H1 (cell line): ENCODE data around the gene FAM184B. TPM values are rescaled to one million over a fixed set of nuclear protein-coding genes. Genes with fewer than 3 reads are reported as not detected.

Source experiments
- CTCF ChIA-PET: fragments of 300-600 bp; sonication (Branson Sonifier 250); formaldehyde crosslinking; loops from one replicate; lab custom pipeline; 2021; ENCODE audit not compliant: partially characterized antibody; lab: Charles Lee
- POLR2A ChIA-PET: fragments of 300-600 bp; sonication (Branson Sonifier 250); formaldehyde crosslinking; loops from one replicate; lab custom pipeline; 2021; ENCODE audit warnings: inconsistent platforms; ENCODE audit not compliant: partially characterized antibody; lab: Charles Lee
- DNase-seq, 2 experiments: peaks; one replicate each; pipeline versions ENCODE4 v3.0.0 to v3.0.0-alpha.2; 2010 to 2022; ENCODE audit warnings: low spot score in 2 of 2, low read depth in 1 of 2, mixed read lengths in 1 of 2
- FAIRE-seq: peaks from 2 replicates; lab custom pipeline; 2011; peaks lifted over from hg19 to GRCh38; lab: Jason Lieb, UNC
- H2AFZ ChIP-seq: 2 replicates; pipeline ENCODE4 v1.8.1; 2012; ENCODE audit warnings: low read length, inconsistent platforms
- H2AK5ac ChIP-seq: 2 replicates; pipeline ENCODE4 v1.6.1; 2013; ENCODE audit warnings: low read depth, low read length
- H2BK120ac ChIP-seq: replicated peaks from 2 replicates; pipeline ENCODE3; 2013; ENCODE audit warnings: low read depth, low read length, inconsistent platforms
- H2BK12ac ChIP-seq: 2 replicates; pipeline ENCODE4 v1.6.1; 2013; ENCODE audit warnings: low read depth, low read length
- H2BK15ac ChIP-seq: 2 replicates; pipeline ENCODE4 v1.6.1; 2013; ENCODE audit warnings: low read length
- H2BK20ac ChIP-seq: 2 replicates; pipeline ENCODE4 v1.6.1; 2013; ENCODE audit warnings: low read length
- H2BK5ac ChIP-seq: 2 replicates; pipeline ENCODE4 v1.6.1; 2013; ENCODE audit warnings: low read depth, low read length
- H3K14ac ChIP-seq: 2 replicates; pipeline ENCODE4 v1.6.1; 2013; ENCODE audit warnings: inconsistent platforms; ENCODE audit not compliant: insufficient read length
- H3K18ac ChIP-seq: 2 replicates; pipeline ENCODE4 v1.6.1; 2013; ENCODE audit warnings: low read length; ENCODE audit errors: extremely low read depth
- H3K23ac ChIP-seq: 2 replicates; pipeline ENCODE4 v1.6.1; 2013; ENCODE audit warnings: inconsistent platforms; ENCODE audit not compliant: insufficient read length
- H3K23me2 ChIP-seq: 2 replicates; pipeline ENCODE4 v1.6.1; 2013; ENCODE audit warnings: low read depth, low read length
- H3K27ac ChIP-seq: 2 replicates; pipeline ENCODE4 v1.6.1; 2011; ENCODE audit warnings: low read depth, low read length, inconsistent platforms
- H3K27me3 ChIP-seq, 4 experiments: replicated peaks in 1 of 4; 1 replicate in 1 of 4; 2 replicates in 3 of 4; pipeline versions ENCODE4 v1.6.1 to v1.8.1; 2011 to 2013; ENCODE audit warnings: low read length in 3 of 4, mild to moderate bottlenecking in 3 of 4, inconsistent platforms in 2 of 4, mixed read lengths in 2 of 4, moderate library complexity in 1 of 4; ENCODE audit not compliant: control insufficient read depth in 3 of 4, insufficient read depth in 3 of 4; ENCODE audit errors: extremely low read depth in 1 of 4
- H3K36me3 ChIP-seq, 4 experiments: 2 replicates each; pipeline versions ENCODE4 v1.6.1 to v1.8.1; 2011 to 2013; ENCODE audit warnings: mild to moderate bottlenecking in 4 of 4, low read length in 3 of 4, moderate library complexity in 2 of 4, control low read depth in 1 of 4, inconsistent platforms in 1 of 4; ENCODE audit not compliant: insufficient read depth in 4 of 4, control insufficient read depth in 2 of 4
- H3K4ac ChIP-seq: replicated peaks from 2 replicates; pipeline ENCODE3; 2013; ENCODE audit warnings: low read length, low read depth, mixed read lengths, inconsistent platforms; ENCODE audit not compliant: insufficient read length
- H3K4me1 ChIP-seq, 4 experiments: replicated peaks in 1 of 4; 1 replicate in 1 of 4; 2 replicates in 3 of 4; pipeline versions ENCODE4 v1.6.1 to v1.8.1; 2011 to 2013; ENCODE audit warnings: low read length in 3 of 4, inconsistent platforms in 2 of 4, mixed read lengths in 1 of 4; ENCODE audit not compliant: insufficient read depth in 4 of 4, control insufficient read depth in 3 of 4
- H3K4me2 ChIP-seq, 2 experiments: 2 replicates each; pipeline versions ENCODE4 v1.6.1 to v1.8.1; 2011 to 2013; ENCODE audit warnings: low read depth in 2 of 2, low read length in 2 of 2, control low read depth in 1 of 2, inconsistent platforms in 1 of 2, mild to moderate bottlenecking in 1 of 2; ENCODE audit not compliant: insufficient read depth in 1 of 2
- H3K4me3 ChIP-seq, 4 experiments: fragments of 200-600, 300-600 bp in 1 of 4; sonication (generic), shearing (Covaris generic), sonication (Bioruptor Twin) in 1 of 4; 2 replicates each; pipeline versions ENCODE4 v1.5.1 to v1.8.1; 2011 to 2016; ENCODE audit warnings: low read length in 4 of 4, low read depth in 3 of 4, control low read depth in 2 of 4, inconsistent platforms in 2 of 4, mild to moderate bottlenecking in 2 of 4, mixed read lengths in 1 of 4, moderate library complexity in 1 of 4; ENCODE audit not compliant: insufficient read depth in 2 of 4; ENCODE audit errors: extremely low read depth in 1 of 4
- H3K56ac ChIP-seq: replicated peaks from 2 replicates; pipeline ENCODE3; 2013; ENCODE audit warnings: low read depth, mild to moderate bottlenecking, mixed read lengths, low read length, inconsistent platforms; ENCODE audit not compliant: insufficient read length
- H3K79me1 ChIP-seq: 2 replicates; pipeline ENCODE4 v1.6.1; 2013; ENCODE audit warnings: low read depth, low read length, control low read depth
- H3K79me2 ChIP-seq, 2 experiments: 2 replicates each; pipeline versions ENCODE4 v1.6.1 to v1.8.1; 2012 to 2013; ENCODE audit warnings: low read length in 2 of 2, mild to moderate bottlenecking in 2 of 2, inconsistent platforms in 1 of 2; ENCODE audit not compliant: insufficient read depth in 2 of 2, control insufficient read depth in 1 of 2
- H3K9ac ChIP-seq, 4 experiments: replicated peaks in 1 of 4; 1 replicate in 1 of 4; 2 replicates in 3 of 4; pipeline versions ENCODE4 v1.6.1 to v1.8.1; 2011 to 2013; ENCODE audit warnings: low read depth in 3 of 4, low read length in 3 of 4, control low read depth in 2 of 4, mild to moderate bottlenecking in 2 of 4, moderate library complexity in 2 of 4, inconsistent platforms in 1 of 4; ENCODE audit errors: extremely low read depth in 1 of 4
- H3K9me3 ChIP-seq, 2 experiments: 2 replicates each; pipeline versions ENCODE4 v1.6.1 to v1.8.1; 2012 to 2013; ENCODE audit warnings: mild to moderate bottlenecking in 2 of 2, moderate library complexity in 2 of 2, control low read depth in 1 of 2, inconsistent platforms in 1 of 2, low read depth in 1 of 2, low read length in 1 of 2, mixed read lengths in 1 of 2; ENCODE audit not compliant: insufficient read depth in 2 of 2
- H4K20me1 ChIP-seq, 2 experiments: replicated peaks in 1 of 2; 2 replicates each; pipeline versions ENCODE3 to v1.8.1; 2011 to 2013; ENCODE audit warnings: inconsistent platforms in 2 of 2, low read length in 2 of 2, mild to moderate bottlenecking in 1 of 2; ENCODE audit not compliant: insufficient read depth in 2 of 2, control insufficient read depth in 1 of 2
- H4K5ac ChIP-seq: 2 replicates; pipeline ENCODE4 v1.6.1; 2013; ENCODE audit warnings: low read length, low read depth, mixed read lengths, inconsistent platforms; ENCODE audit not compliant: insufficient read length
- H4K8ac ChIP-seq: 2 replicates; pipeline ENCODE4 v1.8.0; 2013; ENCODE audit warnings: mild to moderate bottlenecking, moderate library complexity, low read length, inconsistent platforms; ENCODE audit not compliant: insufficient read depth; ENCODE audit errors: extremely low read depth
- H4K91ac ChIP-seq: replicated peaks from 2 replicates; pipeline ENCODE3; 2013; ENCODE audit warnings: low read length, mixed read lengths, inconsistent platforms; ENCODE audit not compliant: insufficient read length
- CBX5 ChIP-seq: fragments of 300-800, 300-1000 bp; sonication (generic); IDR thresholded peaks from 2 replicates; pipeline ENCODE4 v1.7.1; 2016; ENCODE audit warnings: antibody characterized with exemption, low read length, low read depth
- CEBPB ChIP-seq: IDR thresholded peaks from 2 replicates; pipeline ENCODE4 v1.6.1; 2012; ENCODE audit warnings: low read depth, low read length
- FOSL1 ChIP-seq: IDR thresholded peaks from 2 replicates; pipeline ENCODE4 v1.6.1; 2011; ENCODE audit warnings: mild to moderate bottlenecking, low read depth, low read length, moderate library complexity; ENCODE audit not compliant: insufficient read depth
- HDAC2 ChIP-seq, 2 experiments: fragments of 300-600 bp in 1 of 2; sonication (generic) in 1 of 2; IDR thresholded peaks; 2 replicates each; pipeline ENCODE4 v1.6.1; 2011 to 2012; ENCODE audit warnings: low read depth in 2 of 2, low read length in 2 of 2, mild to moderate bottlenecking in 2 of 2, moderate library complexity in 2 of 2, borderline replicate concordance in 1 of 2, inconsistent platforms in 1 of 2
- HDAC6 ChIP-seq: IDR thresholded peaks from one replicate; pipeline ENCODE4 v1.7.1; 2012; ENCODE audit warnings: low read depth, mild to moderate bottlenecking, inconsistent platforms, low read length, moderate library complexity
- NANOG ChIP-seq: IDR thresholded peaks from 2 replicates; pipeline ENCODE4 v1.6.1; 2011; ENCODE audit warnings: low read length, low read depth, mild to moderate bottlenecking, inconsistent platforms; ENCODE audit not compliant: insufficient read depth, poor library complexity, severe bottlenecking
- RXRA ChIP-seq: IDR thresholded peaks from 2 replicates; pipeline ENCODE4 v1.6.1; 2011; ENCODE audit warnings: low read depth, mild to moderate bottlenecking, low read length, moderate library complexity; ENCODE audit not compliant: insufficient read depth
- SAP30 ChIP-seq: fragments of 300-600 bp; sonication (generic); IDR thresholded peaks from 2 replicates; pipeline ENCODE4 v1.7.1; 2012; ENCODE audit warnings: low read length, moderate library complexity, mild to moderate bottlenecking, inconsistent platforms; ENCODE audit not compliant: insufficient read depth, insufficient replicate concordance
- SUZ12 ChIP-seq: fragments of 200-600 bp; sonication (generic); IDR thresholded peaks from 2 replicates; pipeline ENCODE4 v1.6.1; 2012; ENCODE audit warnings: mild to moderate bottlenecking, inconsistent platforms, low read length, moderate library complexity, mixed read lengths
- WGBS, 2 experiments: shearing (Covaris generic) in 1 of 2; methylation state at CpG; one replicate each; pipeline versions ENCODE4 v1.1.6 to v1.1.7; 2013 to 2015; ENCODE audit warnings: low lambda C conversion rate in 2 of 2, mixed read lengths in 2 of 2, inconsistent platforms in 1 of 2, low coverage in 1 of 2, missing lambda C conversion rate in 1 of 2; ENCODE audit not compliant: insufficient replicate concordance in 2 of 2, insufficient coverage in 1 of 2, insufficient read length in 1 of 2; ENCODE audit errors: extremely low coverage in 1 of 2, missing lambda C conversion rate in 1 of 2; 5-methylcytosine and 5-hydroxymethylcytosine counted together
- polyA plus RNA-seq, 7 experiments: library from polyadenylated mRNA; depleted of rRNA in 3 of 7; stranded (reverse) in 5 of 7; unstranded in 2 of 7; fragments of >200 nt in 5 of 7; fragments of 200-250 nt in 2 of 7; gene quantifications; 1 replicate in 5 of 7; 2 replicates in 1 of 7; 4 replicates in 1 of 7; pipeline versions ENCODE4 v1.2.1 to v1.2.3, GENCODE V29; 2011 to 2013; ENCODE audit warnings: missing spikeins in 2 of 7, mixed read lengths in 2 of 7
- total RNA-seq: library from RNA; stranded (reverse); fragmentation: NEBNext Ultra II Directional; extraction: Animal tissue kit (Norgen Biotek cat#: 25700); gene quantifications from 2 replicates; pipeline ENCODE4 v1.2.1, GENCODE V29; 2021
- TF ChIP-seq, protein P1 (sequence below), 3 experiments: IDR thresholded peaks; 1 replicate in 2 of 3; 2 replicates in 1 of 3; pipeline versions ENCODE4 v1.5.1 to v1.6.1; 2011; ENCODE audit warnings: low read length in 3 of 3, mild to moderate bottlenecking in 3 of 3, inconsistent platforms in 2 of 3, low read depth in 1 of 3, moderate library complexity in 1 of 3; ENCODE audit not compliant: insufficient read depth in 1 of 3; ENCODE audit errors: control extremely low read depth in 1 of 3

Gene FAM184B
- total and polyA plus RNA-seq, 2 of the 8 experiments (the other 6 are each of a cell fraction or from before 2014, with no cell fraction given), result 0.05 to 0.39 TPM

DNA sequence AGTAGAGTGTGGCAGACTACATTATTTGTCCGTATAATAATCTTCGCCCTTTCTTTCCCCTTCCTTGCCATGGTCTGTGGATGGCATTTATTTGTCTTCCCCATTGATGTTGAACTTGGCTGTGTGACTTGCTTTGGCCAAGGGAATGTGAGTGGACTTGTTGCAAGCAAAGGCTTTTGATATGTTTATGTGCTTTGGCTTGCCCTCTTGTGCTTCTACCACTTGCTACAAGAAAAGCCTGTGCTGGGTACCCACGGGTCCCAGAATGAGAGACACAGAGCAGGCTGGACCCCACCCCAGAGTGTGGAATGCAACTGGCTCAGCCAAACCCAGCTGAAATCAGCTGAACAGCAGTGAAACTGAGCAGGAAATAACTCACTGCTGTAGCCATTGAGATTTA lies 63.0 kb downstream of the FAM184B start:
- Histone ChIP-seq H2AFZ (no peak overlapping the region), H2BK12ac (no peak overlapping the region), H4K91ac (no peak overlapping the region), H3K14ac (no peak overlapping the region), H3K4me1 (peaks cover 0 to 8% (median 3%) of the 10 kb centered on the region in 4 experiments; a peak in 5 of 7 replicates), H3K4me2 (no peak overlapping the region), H3K23me2 (no peaks in the 10 kb centered on the region), H3K4ac (no peak overlapping the region)
- WGBS, 2 experiments, result 73% methylated on average over 3 of the region's 3 CpGs; no CpG with 5 or more reads in 1 of the 2 experiments
- peak in 1 of 2 experiments; percentile 39 for DNase-seq
- no peak for TF ChIP-seq HDAC6
- TF ChIP-seq, protein P1, sequence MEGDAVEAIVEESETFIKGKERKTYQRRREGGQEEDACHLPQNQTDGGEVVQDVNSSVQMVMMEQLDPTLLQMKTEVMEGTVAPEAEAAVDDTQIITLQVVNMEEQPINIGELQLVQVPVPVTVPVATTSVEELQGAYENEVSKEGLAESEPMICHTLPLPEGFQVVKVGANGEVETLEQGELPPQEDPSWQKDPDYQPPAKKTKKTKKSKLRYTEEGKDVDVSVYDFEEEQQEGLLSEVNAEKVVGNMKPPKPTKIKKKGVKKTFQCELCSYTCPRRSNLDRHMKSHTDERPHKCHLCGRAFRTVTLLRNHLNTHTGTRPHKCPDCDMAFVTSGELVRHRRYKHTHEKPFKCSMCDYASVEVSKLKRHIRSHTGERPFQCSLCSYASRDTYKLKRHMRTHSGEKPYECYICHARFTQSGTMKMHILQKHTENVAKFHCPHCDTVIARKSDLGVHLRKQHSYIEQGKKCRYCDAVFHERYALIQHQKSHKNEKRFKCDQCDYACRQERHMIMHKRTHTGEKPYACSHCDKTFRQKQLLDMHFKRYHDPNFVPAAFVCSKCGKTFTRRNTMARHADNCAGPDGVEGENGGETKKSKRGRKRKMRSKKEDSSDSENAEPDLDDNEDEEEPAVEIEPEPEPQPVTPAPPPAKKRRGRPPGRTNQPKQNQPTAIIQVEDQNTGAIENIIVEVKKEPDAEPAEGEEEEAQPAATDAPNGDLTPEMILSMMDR (IDR thresholded peaks at IDR 0.05; ENCODE audit: control extremely low read depth in 1 of 3, insufficient read depth in 1 of 3, low read depth in 1 of 3, low read length in 3 of 3), result no peak
- no peak for TF ChIP-seq NANOG
- TF ChIP-seq FOSL1, result no peak
- no peak for TF ChIP-seq RXRA
- TF ChIP-seq HDAC2 (IDR thresholded peaks at IDR 0.05; ENCODE audit: borderline replicate concordance in 1 of 2, low read depth in 2 of 2, low read length in 2 of 2), result no peak
- TF ChIP-seq SUZ12, result no peak
- TF ChIP-seq CBX5, result no peak
- TF ChIP-seq SAP30, result no peak
- TF ChIP-seq CEBPB, result no peak
- TF ChIP-seq, all 59 proteins: peak for 0
- no peaks in the 10 kb centered on the region for H3K79me1 ChIP-seq
- no peak for FAIRE-seq
- no peak overlapping the region for H3K56ac ChIP-seq
- no peak overlapping the region for H3K23ac ChIP-seq
- H3K36me3 ChIP-seq, result no peaks in the 10 kb centered on the region
- no peak overlapping the region for H3K18ac ChIP-seq
- no peak overlapping the region for H4K8ac ChIP-seq
- H2BK15ac ChIP-seq, result no peak overlapping the region
- CTCF ChIA-PET, result no interaction called here
- no peak overlapping the region for H2BK20ac ChIP-seq
- no peak overlapping the region for H3K27ac ChIP-seq
- no peaks in the 10 kb centered on the region for H3K79me2 ChIP-seq
- H2AK5ac ChIP-seq, result no peak overlapping the region
- H2BK5ac ChIP-seq, result no peak overlapping the region
- H3K9me3 ChIP-seq, result no peaks in the 10 kb centered on the region
- no peaks in the 10 kb centered on the region for H4K20me1 ChIP-seq
- no peaks in the 10 kb centered on the region for H3K27me3 ChIP-seq
- no peak overlapping the region for H3K4me3 ChIP-seq
- no peak overlapping the region for H3K9ac ChIP-seq
- no peak overlapping the region for H4K5ac ChIP-seq
- H2BK120ac ChIP-seq, result no peak overlapping the region
- POLR2A ChIA-PET, result interaction anchor here (0.6 kb wide), 1 partner anchor 72 kb away, joined by 3 read pairs; no protein-coding TSS in a partner anchor
